HG03575 (cell line): ENCODE measurements around the gene OR1D5.
"Not testable (repeated sequence)": the region's sequence is repeated elsewhere in the genome, so short reads cannot be mapped to it uniquely, and the experiment has no call there.

ENCODE experiments used
- ATAC-seq: cut with Tn5 transposase; IDR thresholded peaks from one replicate; pipeline ENCODE4 v1.9.1; 2021; ENCODE audit not compliant: unreplicated experiment, insufficient number of reproducible peaks, low FRiP score; ENCODE audit errors: extremely low read depth

The OR1D5 gene

DNA sequence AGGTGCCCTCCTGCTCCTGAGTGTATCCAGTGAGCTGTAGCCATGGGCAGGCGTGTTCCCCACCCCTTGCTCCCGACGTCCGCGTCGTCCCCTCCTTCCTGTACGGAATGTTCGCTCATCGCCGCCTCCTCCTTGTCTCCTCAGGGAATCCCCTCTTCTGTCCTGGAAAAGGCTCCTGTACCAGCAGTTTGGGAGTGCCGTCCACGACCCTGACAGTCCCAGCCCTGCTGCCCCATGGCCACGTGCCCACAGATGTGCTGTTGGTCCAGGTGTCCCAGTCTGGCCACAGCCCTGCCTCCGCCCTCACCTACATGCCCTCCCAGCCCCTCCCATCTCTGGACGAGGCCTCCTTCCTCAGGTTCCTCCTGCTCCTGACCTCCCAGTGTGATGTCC is 30.2 kb downstream of the OR1D5 start:
- ATAC-seq: no peak

- ATAC-seq: no peak
Measured at GRCh38 chr17:3032258-3033247, 30.9 kb downstream of the OR1D5 start.

DNA sequence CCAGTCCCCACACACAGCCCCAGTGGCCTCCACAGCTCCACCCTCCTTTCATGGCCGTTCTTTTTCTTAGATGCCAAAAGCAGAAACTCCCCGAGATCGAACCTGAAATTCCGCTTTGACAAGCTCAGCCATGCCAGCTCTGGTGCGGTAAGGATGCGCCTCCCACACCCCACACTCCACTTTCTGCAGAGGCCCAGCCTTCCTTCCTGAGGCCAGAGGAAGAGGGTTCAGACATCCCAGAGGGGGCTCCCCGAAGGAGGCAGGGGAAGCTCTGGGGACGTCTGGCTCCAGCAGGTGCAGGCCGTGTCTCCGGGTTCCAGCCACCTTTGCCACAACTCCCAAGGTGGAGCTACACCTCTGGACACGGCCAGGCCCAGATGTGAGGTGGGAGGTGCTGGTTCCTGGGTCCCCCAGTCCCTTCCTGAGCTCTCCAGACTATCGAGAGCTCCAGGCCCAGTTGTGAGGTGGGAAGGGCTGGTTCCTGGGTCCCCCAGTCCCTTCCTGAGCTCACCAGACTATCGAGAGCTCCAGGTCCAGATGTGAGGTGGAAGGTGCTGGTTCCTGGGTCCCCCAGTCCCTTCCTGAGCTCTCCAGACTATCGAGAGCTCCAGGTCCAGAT is 32.4 kb downstream of the OR1D5 start:
- ATAC-seq: not testable (repeated sequence)

DNA sequence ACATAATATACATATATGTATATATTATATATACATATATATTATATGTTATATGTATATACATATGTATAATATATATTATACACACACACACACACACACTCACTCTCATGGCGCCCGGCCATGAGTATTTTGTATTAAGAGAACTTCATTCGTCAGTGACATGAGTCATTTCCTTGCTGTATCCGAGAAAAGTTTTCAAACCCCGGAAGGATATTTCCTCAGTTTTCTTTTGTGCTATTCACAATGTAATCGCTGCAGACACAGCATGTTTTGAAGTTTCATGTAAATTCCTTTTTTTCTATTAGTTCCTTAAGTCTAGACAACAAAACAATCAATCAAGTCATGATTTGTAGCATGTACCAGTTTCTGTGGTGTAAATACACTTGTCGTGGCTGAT is 33.3 kb downstream of the OR1D5 start:
- no peak for ATAC-seq

DNA sequence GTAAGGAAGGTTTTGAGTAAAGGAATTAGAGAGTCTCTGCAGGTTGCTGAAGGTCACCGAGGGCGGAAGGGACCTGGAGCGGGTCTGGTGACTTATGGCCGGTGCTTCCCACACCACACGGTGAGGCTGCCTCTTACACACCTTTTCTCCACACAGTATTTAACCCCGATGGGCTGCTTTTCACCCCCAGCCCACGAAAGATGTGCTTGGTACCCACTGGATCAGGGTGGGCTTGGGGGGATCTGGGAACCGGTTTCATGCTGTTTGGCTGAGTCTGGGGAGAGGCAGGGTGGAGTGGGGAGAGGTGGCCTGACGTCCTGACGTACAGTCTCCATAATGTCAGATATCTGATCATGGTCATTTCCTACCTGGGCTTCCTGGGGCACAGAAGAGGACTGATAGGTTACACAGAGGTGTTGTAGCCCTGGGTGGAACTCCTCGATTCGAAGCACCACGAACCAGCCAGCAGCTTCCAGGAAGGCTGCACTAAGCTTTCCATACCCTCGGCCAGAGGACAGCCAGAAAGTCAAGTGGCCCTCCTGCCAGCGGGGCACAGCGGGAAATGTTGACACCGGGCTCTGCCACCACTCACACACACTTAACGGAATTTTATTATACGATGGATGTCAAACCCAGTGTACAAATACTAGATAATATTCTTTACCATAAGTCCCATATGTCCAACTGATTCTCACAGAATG is 34.0 kb downstream of the OR1D5 start:
- no peak for ATAC-seq

- ATAC-seq: no peak
Measured at GRCh38 chr17:3027786-3028532, 35.4 kb downstream of the OR1D5 start.

DNA sequence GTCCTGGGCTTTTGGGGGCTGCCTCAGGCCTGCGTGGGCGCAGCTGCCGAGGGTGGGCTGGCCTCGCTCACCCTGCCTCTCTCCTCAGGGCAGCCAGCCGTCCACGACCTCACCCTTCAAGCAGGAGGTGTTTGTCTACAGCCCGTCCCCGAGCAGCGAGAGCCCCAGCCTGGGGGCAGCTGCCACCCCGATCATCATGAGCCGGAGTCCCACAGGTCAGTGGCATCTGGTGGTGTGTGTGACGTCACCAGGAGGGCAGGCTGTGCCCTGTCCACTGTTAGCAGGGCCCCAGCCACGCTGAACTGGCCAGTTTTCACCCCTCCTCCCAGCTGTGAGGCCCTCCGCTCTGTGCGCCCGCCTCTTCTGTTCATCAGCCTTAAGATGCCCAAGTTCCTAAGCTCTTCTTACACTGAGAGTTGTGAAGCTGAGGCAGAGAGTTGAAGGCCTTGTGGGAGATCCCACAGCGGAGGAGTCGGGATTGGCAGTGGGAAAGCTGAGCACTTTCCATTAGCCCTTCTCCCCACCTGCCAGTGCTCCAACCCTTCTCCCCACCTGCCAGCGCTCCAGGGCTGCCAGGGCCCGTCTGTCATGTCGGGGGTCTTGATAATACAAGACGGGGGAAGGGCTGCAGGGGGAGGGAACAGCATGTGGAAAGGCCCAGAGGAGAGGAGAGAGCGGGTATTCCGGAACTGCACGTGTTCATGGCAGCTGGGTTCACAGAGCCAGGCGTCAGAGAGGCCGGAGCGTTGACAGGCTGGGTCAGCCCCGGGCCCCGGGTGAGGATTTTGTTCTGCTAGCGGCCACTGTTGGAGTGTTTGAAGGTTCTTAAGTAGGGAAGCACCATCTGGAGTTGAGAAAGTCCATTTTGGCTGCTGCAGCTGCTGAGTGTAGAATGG is 36.3 kb downstream of the OR1D5 start:
- no peak for ATAC-seq

- no peak for ATAC-seq
Measured at GRCh38 chr17:3026125-3026855, 37.1 kb downstream of the OR1D5 start.

DNA sequence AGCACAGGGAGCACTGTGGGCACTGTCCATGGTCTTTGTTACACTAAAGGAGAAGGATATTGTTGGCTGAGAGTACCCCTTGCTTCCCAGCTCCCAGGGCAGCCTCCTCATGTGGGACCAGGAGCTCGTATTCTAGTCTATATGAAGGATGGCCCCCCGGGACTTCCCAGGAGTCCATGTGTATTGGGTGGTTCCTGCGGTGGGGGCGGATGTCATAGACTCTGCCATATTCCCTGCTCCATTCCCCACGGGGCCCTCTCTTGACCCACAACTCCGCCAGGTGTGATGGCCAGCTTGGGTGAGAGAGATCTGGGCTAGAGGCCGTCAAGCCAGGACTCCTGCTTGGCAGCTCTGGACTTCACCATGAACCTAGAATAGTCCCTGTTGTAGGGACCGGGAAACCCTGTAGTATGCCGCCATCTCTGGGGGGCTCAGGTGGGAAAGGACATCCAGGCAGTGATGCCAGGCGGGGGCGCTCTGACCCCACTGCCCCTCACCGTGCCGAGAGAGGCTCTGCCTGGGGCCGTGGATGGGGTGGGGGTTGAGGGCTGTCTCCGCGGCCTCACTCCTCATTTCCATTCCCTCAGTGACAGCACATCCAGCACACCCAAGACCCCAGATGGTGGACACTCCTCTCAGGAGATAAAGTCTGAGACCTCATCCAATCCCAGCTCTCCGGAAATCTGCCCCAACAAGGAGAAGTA is 37.8 kb downstream of the OR1D5 start:
- ATAC-seq: no peak

- no peak for ATAC-seq
Measured at GRCh38 chr17:3024346-3024745, 39.1 kb downstream of the OR1D5 start.

DNA sequence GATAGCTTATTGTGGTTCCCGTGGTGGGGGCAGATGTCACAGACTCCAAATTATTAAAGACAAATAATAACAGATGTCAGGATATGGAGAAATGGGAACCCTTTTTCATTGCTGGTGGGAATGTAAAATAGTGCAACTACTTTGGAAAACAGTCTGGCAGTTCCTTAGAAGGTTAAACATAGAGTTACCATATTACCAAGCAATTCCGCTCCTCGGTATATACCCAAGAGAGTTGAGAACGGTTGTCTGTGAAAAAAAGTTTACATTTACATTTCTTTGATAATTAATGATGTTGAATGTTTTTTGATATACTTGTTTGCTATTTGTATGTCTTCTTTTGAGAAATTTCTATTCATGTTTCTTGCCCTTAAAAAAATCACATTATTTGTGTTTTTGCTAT is 41.2 kb downstream of the OR1D5 start:
- ATAC-seq: no peak

GRCh38 chr17:3020381-3020780 is 43.0 kb downstream of the OR1D5 start:
- ATAC-seq: no peak

DNA sequence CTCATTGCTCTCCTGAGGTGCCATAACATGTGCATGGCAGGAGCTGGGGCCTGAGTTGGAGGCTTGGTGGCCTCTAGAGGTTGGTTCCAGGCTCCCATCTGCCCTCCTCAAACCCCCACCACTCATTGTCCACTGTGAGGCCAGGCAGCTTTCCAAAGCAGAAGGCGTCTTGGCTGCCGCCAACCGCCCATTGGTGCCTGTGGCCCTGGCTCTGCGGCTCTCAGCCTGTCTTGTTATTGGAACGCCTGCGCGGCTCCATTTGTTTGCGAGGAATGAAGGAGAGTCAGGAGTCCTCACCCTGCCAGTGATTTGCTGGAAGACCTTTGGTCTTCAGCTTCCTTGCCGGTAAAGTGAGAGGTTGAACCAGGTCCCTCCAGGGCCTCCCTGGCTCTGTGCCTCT is 43.6 kb downstream of the OR1D5 start:
- no peak for ATAC-seq

DNA sequence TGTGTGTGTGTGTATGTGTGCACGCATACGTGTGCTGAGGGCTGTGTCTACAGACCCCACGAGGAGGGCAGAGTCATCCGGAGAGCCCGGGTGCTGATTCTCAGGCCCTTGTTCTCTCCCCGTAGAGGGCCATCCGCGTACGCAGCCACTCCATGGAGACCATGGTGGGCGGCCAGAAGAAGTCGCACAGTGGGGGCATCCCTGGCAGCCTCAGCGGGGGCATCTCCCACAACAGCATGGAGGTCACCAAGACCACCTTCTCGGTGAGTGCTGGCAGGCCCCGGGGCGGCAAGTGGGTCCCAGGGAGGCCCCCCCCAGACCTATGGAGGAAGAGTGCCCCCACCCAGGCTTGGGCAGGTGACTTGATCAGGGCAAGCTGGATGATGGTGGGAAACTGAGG is 45.5 kb downstream of the OR1D5 start:
- ATAC-seq: no peak

DNA sequence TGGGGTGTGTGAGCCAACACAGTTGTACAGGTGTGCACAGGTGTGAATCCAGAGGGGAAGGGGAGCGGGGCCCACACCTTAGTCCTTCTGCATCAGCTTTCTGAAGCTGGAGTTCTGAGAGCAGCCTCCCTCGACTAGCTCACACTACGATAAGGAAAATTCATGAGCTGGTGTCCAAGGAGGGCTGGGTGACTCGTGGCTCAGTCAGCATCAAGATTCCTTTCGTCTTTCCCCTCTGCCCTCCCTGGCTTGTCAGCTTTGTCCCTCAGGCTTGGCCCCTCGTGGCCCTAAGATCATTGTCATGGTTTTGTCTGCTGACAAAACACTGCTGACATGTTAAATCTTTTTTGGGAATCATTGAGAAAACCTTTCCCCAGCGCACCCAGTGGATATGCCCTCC is 47.5 kb downstream of the OR1D5 start:
- no peak for ATAC-seq

DNA sequence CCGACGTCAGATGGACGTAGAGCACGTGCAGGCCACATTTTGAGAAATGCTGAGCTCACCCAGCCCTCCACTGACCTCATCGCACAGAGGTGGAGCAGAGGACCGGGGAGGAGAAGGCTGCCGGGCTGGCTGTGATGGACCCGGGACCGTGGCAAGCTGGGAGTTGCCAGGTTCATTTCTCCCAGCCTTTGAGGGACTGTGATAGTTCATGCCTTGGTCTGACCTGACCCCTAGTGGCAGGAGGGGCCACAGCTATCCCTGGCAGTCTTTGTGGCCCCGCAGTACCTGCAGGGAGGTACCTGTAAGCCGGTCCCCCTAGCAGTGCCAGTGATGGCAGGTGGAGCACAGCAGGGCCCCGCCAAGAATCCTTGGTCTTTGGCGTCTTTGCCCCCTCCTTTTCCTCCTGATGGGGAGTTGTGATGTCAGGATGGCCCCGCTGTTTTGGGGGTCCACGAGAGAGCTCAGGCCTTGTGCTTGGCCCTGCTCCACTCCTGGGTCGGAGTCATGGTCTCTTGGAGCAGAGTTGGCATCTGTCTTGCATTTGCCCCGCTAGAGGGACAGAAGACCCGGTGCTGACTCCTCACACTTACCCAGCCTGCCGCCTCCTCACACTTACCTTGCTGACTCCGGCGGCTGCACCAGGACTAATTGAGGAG is 50.4 kb downstream of the OR1D5 start:
- no peak for ATAC-seq
